Chondrocyte (in vitro differentiated cells): Measurements from ENCODE around the gene SLC6A6. TPM values are rescaled to one million over a fixed set of nuclear protein-coding genes. Genes with fewer than 3 reads are reported as not detected.
A peak's percentile ranks its signal among the peaks of the same experiment; 100 is the strongest.

Experiments
- DNase-seq: peaks from one replicate; pipeline ENCODE4 v3.0.0; 2021; ENCODE audit warnings: mixed read lengths, low spot score
- H3K27ac Mint-ChIP-seq: one replicate; pipeline ENCODE4 v1.8.0; 2021; ENCODE audit warnings: mild to moderate bottlenecking, moderate library complexity, mixed read lengths; ENCODE audit not compliant: unreplicated experiment
- H3K27me3 Mint-ChIP-seq: 2 replicates; pipeline ENCODE4 v1.8.0; 2021; ENCODE audit warnings: low read depth, mixed read lengths
- H3K36me3 Mint-ChIP-seq: 2 replicates; pipeline ENCODE4 v1.8.0; 2021; ENCODE audit warnings: low read depth, mixed read lengths
- H3K4me1 Mint-ChIP-seq: 2 replicates; pipeline ENCODE4 v1.8.0; 2021; ENCODE audit warnings: low read depth, mild to moderate bottlenecking, mixed read lengths
- H3K4me3 Mint-ChIP-seq: one replicate; pipeline ENCODE4 v1.8.0; 2021; ENCODE audit warnings: mild to moderate bottlenecking, moderate library complexity, mixed read lengths; ENCODE audit not compliant: unreplicated experiment
- H3K9me3 Mint-ChIP-seq: 2 replicates; pipeline ENCODE4 v1.8.0; 2021; ENCODE audit warnings: low read depth, mixed read lengths
- CTCF ChIP-seq: fragments of 200-600 bp; sonication (generic); IDR thresholded peaks from 2 replicates; pipeline ENCODE4 v1.5.0; 2021; ENCODE audit warnings: antibody characterized with exemption, mild to moderate bottlenecking, moderate library complexity
- total RNA-seq: library from RNA; stranded (reverse); gene quantifications from 3 replicates; pipeline ENCODE4 v1.2.1, GENCODE V29; 2021

SLC6A6 gene
- total RNA-seq, 1 donor from 2014 or later = 46.0 TPM

DNA sequence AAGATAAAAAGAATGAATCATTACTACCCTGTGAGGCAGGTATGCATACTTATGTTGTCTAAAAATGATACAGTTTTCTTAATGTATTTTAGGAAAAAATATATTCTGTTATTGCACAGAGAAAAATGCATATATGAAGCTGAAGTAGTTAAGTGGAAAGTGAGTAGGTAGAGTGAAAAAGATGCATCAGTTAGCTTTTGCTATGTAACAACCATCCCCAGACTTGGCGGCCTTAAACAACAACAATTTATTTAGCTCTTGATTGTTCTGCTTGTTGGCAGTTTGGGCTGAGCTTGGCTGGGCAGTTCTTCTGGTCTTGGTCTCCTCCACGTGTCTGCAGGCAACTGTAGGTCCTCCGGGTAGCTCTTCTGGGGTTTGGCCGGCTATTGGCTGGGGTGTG lies 45.7 kb downstream of the SLC6A6 start:
- Mint-ChIP-seq H3K27ac (no peak overlapping the region), H3K27me3 (no peaks in the 10 kb centered on the region), H3K4me3 (no peak overlapping the region), H3K4me1 (peaks cover 26% of the 10 kb centered on the region), H3K9me3 (peaks cover 3% of the 10 kb centered on the region), H3K36me3 (peaks cover 43% of the 10 kb centered on the region)
- no peak for DNase-seq
- TF ChIP-seq CTCF = no peak

DNA sequence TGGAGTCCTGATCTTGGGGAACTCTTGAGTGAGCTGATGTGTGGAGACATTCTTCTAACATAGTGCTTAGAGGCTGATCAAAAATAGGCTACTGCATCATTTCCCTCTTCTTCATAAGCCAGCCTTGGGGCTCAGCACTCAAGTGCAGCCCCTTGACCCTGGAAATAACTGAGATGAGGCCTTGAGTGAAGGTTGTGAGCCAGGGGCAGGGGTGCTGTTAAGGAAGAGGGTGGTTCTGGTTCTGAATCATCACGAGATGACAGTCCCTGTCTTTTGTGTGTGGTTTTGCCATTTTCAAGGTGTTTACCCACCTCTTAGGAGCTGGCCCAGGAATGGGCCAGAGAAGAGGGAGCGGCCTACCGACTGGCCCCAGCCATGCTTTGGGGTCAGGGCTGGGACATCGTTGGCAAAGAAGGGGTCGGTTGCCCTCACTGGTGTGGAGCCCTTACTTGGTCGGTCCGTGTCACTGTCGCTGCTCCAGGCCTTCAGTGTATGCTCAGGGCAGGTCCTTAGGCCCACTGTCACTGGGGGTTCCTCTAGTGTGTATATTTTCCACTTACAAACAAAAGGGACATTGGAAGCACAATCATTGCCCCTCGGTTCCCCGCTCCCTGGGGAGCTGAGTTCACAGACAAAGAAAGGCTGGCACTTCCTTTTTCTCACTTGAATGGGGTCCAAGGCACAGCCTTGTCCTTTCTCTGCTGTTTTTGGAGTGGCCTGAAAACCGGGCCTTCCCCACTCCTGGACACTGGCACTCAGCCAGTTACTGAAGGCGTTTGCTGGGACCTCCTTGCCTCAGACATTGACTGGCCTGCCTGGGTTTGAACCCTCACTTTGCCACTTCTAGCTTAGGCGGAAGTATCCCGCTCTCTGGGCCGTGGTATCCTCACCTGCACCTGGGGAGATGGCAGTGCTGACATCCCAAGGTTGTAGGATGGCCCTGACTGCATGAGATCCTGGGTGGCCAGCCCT lies 46.6 kb downstream of the SLC6A6 start:
- Mint-ChIP-seq H3K4me3 (no peak overlapping the region), H3K4me1 (peaks cover 36% of the 10 kb centered on the region), H3K36me3 (peaks cover 42% of the 10 kb centered on the region), H3K9me3 (peaks cover 3% of the 10 kb centered on the region), H3K27me3 (no peaks in the 10 kb centered on the region), H3K27ac (no peak overlapping the region)
- DNase-seq = no peak
- no peak for TF ChIP-seq CTCF

GRCh38 chr3:14450506-14450905 lies 48.1 kb downstream of the SLC6A6 start:
- H3K27ac Mint-ChIP-seq = no peak overlapping the region
- peaks cover 3% of the 10 kb centered on the region for H3K9me3 Mint-ChIP-seq
- peaks cover 45% of the 10 kb centered on the region for H3K4me1 Mint-ChIP-seq
- peaks cover 46% of the 10 kb centered on the region for H3K36me3 Mint-ChIP-seq
- no peak for TF ChIP-seq CTCF
- no peak for DNase-seq
- no peak overlapping the region for H3K4me3 Mint-ChIP-seq
- no peaks in the 10 kb centered on the region for H3K27me3 Mint-ChIP-seq

GRCh38 chr3:14450922-14451606 lies 48.7 kb downstream of the SLC6A6 start:
- H3K27ac Mint-ChIP-seq = no peak overlapping the region
- DNase-seq = no peak
- peaks cover 45% of the 10 kb centered on the region for H3K4me1 Mint-ChIP-seq
- no peak overlapping the region for H3K4me3 Mint-ChIP-seq
- peaks cover 3% of the 10 kb centered on the region for H3K9me3 Mint-ChIP-seq
- TF ChIP-seq CTCF = no peak
- no peaks in the 10 kb centered on the region for H3K27me3 Mint-ChIP-seq
- peaks cover 42% of the 10 kb centered on the region for H3K36me3 Mint-ChIP-seq

- no peak for TF ChIP-seq CTCF
- Mint-ChIP-seq H3K9me3 (peaks cover 3% of the 10 kb centered on the region), H3K36me3 (peaks cover 35% of the 10 kb centered on the region), H3K4me1 (peaks cover 45% of the 10 kb centered on the region), H3K27me3 (no peaks in the 10 kb centered on the region), H3K27ac (peak overlapping the region; percentile 95), H3K4me3 (no peak overlapping the region)
- DNase-seq = no peak
Measured at GRCh38 chr3:14451844-14452739, 49.7 kb downstream of the SLC6A6 start.
